C4-2B (cell line): ENCODE measurements around the gene LUC7L.

ENCODE experiments used
- CTCF ChIP-seq: fragments of 450-650 bp; conservative IDR thresholded peaks from 2 replicates; pipeline ENCODE4 v1.5.1; 2017; ENCODE audit warnings: mild to moderate bottlenecking
- ZFX ChIP-seq: fragments of 450-650 bp; IDR thresholded peaks from 2 replicates; pipeline ENCODE4 v1.6.1; 2017

DNA sequence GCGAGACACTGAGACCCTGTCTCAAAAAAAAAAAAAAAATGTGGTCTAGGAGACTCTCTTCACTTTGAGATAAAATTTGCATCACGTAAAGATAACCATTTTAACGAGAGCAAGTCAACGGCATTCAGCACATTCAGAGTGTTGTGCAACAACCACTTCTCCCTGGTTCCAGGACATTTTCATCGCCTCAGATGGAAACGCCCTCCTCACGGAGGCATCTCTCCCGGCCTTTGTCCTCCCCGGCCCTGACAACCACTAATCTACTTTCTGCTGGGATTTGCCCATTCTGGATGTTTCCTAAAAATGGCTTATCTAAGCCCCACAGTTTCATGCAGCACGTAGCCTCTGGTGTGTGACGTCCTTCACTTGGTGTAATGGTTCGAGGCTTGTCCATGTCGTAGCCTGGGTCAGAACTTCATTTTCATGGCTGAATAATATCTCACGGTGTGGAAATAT is 84.4 kb downstream of the LUC7L start:
- TF ChIP-seq CTCF (no peak), ZFX (no peak)
